ENCODE results near the gene FALEC.
A peak's percentile ranks its signal among the peaks of the same experiment; 100 is the strongest.
"Not testable (repeated sequence)": the region's sequence is repeated elsewhere in the genome, so short reads cannot be mapped to it uniquely, and the experiment has no call there.

The FALEC gene

GRCh38 chr1:150566589-150567340 is 51.2 kb downstream of the FALEC start:
- no peak for DNase-seq (ENCODE audit: low read depth, low spot score)
- no peak overlapping the region for H3K4me3 ChIP-seq (ENCODE audit: low read length)

GRCh38 chr1:150567341-150567716 is 51.8 kb downstream of the FALEC start:
- no peak for DNase-seq (ENCODE audit: low read depth, low spot score)
- no peak overlapping the region for H3K4me3 ChIP-seq (ENCODE audit: low read length)

- no peak for DNase-seq (ENCODE audit: low read depth, low spot score)
- H3K4me3 ChIP-seq (ENCODE audit: low read length), result no peak overlapping the region
Observed at GRCh38 chr1:150567717-150568593, 52.4 kb downstream of the FALEC start.

- DNase-seq (ENCODE audit: low read depth, low spot score), result no peak
- H3K4me3 ChIP-seq (ENCODE audit: low read length), result no peak overlapping the region
Observed at GRCh38 chr1:150568594-150568966, 53.0 kb downstream of the FALEC start.

- DNase-seq (ENCODE audit: low read depth, low spot score), result no peak
- H3K4me3 ChIP-seq (ENCODE audit: low read length), result no peak overlapping the region
Observed at GRCh38 chr1:150572918-150573647, 57.5 kb downstream of the FALEC start.

GRCh38 chr1:150573648-150574071 is 58.1 kb downstream of the FALEC start:
- H3K4me3 ChIP-seq (ENCODE audit: low read length); DNase-seq (ENCODE audit: low read depth, low spot score): not testable (repeated sequence)

- no peak overlapping the region for H3K4me3 ChIP-seq (ENCODE audit: low read length)
- DNase-seq (ENCODE audit: low read depth, low spot score), result no peak
Observed at GRCh38 chr1:150574260-150575071, 58.9 kb downstream of the FALEC start.

- no peak for DNase-seq (ENCODE audit: low read depth, low spot score)
- no peak overlapping the region for H3K4me3 ChIP-seq (ENCODE audit: low read length)
Observed at GRCh38 chr1:150575072-150575489, 59.5 kb downstream of the FALEC start.

GRCh38 chr1:150575518-150576366 is 60.2 kb downstream of the FALEC start:
- no peak for DNase-seq (ENCODE audit: low read depth, low spot score)
- H3K4me3 ChIP-seq (ENCODE audit: low read length), result no peak overlapping the region

- DNase-seq (ENCODE audit: low read depth, low spot score), result no peak
- H3K4me3 ChIP-seq (ENCODE audit: low read length), result no peak overlapping the region
Observed at GRCh38 chr1:150576367-150576711, 60.8 kb downstream of the FALEC start.

- peak overlapping the region; percentile 98 for H3K4me3 ChIP-seq (ENCODE audit: low read length)
- no peak for DNase-seq (ENCODE audit: low read depth, low spot score)
Observed at GRCh38 chr1:150576794-150577556, 61.4 kb downstream of the FALEC start.

- no peak for DNase-seq (ENCODE audit: low read depth, low spot score)
- H3K4me3 ChIP-seq (ENCODE audit: low read length), result peak overlapping the region; percentile 98
Observed at GRCh38 chr1:150577557-150578271, 62.2 kb downstream of the FALEC start.

- no peak for DNase-seq (ENCODE audit: low read depth, low spot score)
- H3K4me3 ChIP-seq (ENCODE audit: low read length), result peak overlapping the region; percentile 98
Observed at GRCh38 chr1:150578272-150579109, 62.9 kb downstream of the FALEC start.

GRCh38 chr1:150579110-150579944 is 63.8 kb downstream of the FALEC start, which contains the start of gene MCL1:
Gene MCL1, minus strand, starts transcription at chr1:150579610. Its CDS starts 80 bp downstream, at chr1:150579530.
- H3K4me3 ChIP-seq (ENCODE audit: low read length), result peak within 1 kb of the TSS; percentile 98
- peak; percentile 91 for DNase-seq (ENCODE audit: low read depth, low spot score)

All from Jurkat, Clone E6-1 (cell line).